DOHH2 (cell line): ENCODE results near the gene CXXC5.

Experiments
- H3F3A ChIP-seq: fragments of 200-600 bp; sonication (generic), shearing (Covaris generic); 2 replicates; pipeline ENCODE4 v1.6.0; 2016; ENCODE audit warnings: antibody characterized with exemption, mild to moderate bottlenecking; ENCODE audit not compliant: control insufficient read depth, insufficient read depth
- H3K27ac ChIP-seq: fragments of 200-600 bp; sonication (generic); 2 replicates; pipeline ENCODE4 v1.5.1; 2014; ENCODE audit warnings: low read depth, mild to moderate bottlenecking, low read length, moderate library complexity
- H3K27me3 ChIP-seq: fragments of 200-600 bp; sonication (generic); 2 replicates; pipeline ENCODE4 v1.6.1; 2014; ENCODE audit warnings: mild to moderate bottlenecking, low read length, mixed read lengths; ENCODE audit not compliant: control insufficient read depth
- H3K36me3 ChIP-seq: fragments of 200-600 bp; sonication (generic); 2 replicates; pipeline ENCODE4 v1.6.1; 2014; ENCODE audit warnings: mild to moderate bottlenecking, low read length, moderate library complexity, mixed read lengths; ENCODE audit not compliant: control insufficient read depth
- H3K4me1 ChIP-seq: fragments of 200-600 bp; sonication (generic); 2 replicates; pipeline ENCODE4 v1.6.1; 2014; ENCODE audit warnings: mild to moderate bottlenecking, low read length, mixed read lengths; ENCODE audit not compliant: control insufficient read depth
- H3K4me2 ChIP-seq: fragments of 200-600 bp; sonication (generic); 2 replicates; pipeline ENCODE4 v1.6.0; 2014; ENCODE audit warnings: mild to moderate bottlenecking, low read length, moderate library complexity
- H3K4me3 ChIP-seq: fragments of 200-600 bp; sonication (generic); 2 replicates; pipeline ENCODE4 v1.5.1; 2014; ENCODE audit warnings: mild to moderate bottlenecking, low read length, mixed read lengths
- H3K79me2 ChIP-seq: fragments of 200-600 bp; sonication (generic); 2 replicates; pipeline ENCODE4 v1.6.1; 2014; ENCODE audit warnings: mild to moderate bottlenecking, low read length, mixed read lengths; ENCODE audit not compliant: control insufficient read depth
- H3K9me2 ChIP-seq: fragments of 200-600 bp; sonication (generic); replicated peaks from 2 replicates; pipeline ENCODE4 v1.6.1; 2014; ENCODE audit warnings: mild to moderate bottlenecking, low read length, mixed read lengths; ENCODE audit not compliant: control insufficient read depth
- H3K9me3 ChIP-seq: fragments of 200-600 bp; sonication (generic); 2 replicates; pipeline ENCODE4 v1.6.1; 2014; ENCODE audit warnings: antibody characterized with exemption, low read length, mixed read lengths; ENCODE audit not compliant: control insufficient read depth, insufficient read depth
- H4K20me1 ChIP-seq: fragments of 200-600 bp; sonication (generic); 2 replicates; pipeline ENCODE4 v1.6.0; 2014; ENCODE audit warnings: low read depth, mild to moderate bottlenecking, antibody characterized with exemption, low read length, moderate library complexity; ENCODE audit not compliant: control insufficient read depth, insufficient read depth
- EZH2phosphoT487 ChIP-seq: fragments of 200-600 bp; sonication (generic); IDR thresholded peaks from 2 replicates; pipeline ENCODE4 v1.6.1; 2017; ENCODE audit warnings: borderline replicate concordance, mild to moderate bottlenecking, antibody characterized with exemption, low read length, moderate library complexity, mixed read lengths
- TF ChIP-seq, protein P1 (sequence below): fragments of 200-600 bp; sonication (generic); IDR thresholded peaks from one replicate; pipeline ENCODE4 v1.5.1; 2014; ENCODE audit warnings: antibody characterized with exemption, mild to moderate bottlenecking, low read depth, low read length; ENCODE audit not compliant: poor library complexity, severe bottlenecking

The CXXC5 gene

DNA sequence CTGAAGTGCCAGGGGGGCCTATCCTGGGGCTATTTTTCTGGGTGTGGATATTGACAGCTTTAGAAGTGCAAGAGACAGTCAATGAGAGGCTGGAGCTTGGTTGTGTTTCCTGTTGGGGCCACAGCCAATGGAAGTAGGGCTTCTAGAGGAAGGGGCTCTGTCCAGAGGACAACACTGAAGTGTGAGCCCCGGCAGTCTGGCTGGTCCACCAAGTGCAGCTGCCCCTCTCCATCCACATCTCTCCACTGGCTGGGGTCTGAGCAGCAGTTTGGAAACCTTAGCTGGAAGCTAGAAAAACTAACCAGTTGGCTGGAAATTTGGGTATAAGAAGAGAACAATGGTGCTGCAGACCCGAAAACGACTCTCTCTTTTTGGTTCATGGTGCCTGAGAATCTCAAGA is 83.1 kb downstream of the CXXC5 start:
- Histone ChIP-seq H4K20me1 (no peaks in the 10 kb centered on the region), H3K9me2 (no peaks in the 10 kb centered on the region), H3K4me2 (no peak overlapping the region), H3K27me3 (no peaks in the 10 kb centered on the region), H3K4me3 (no peak overlapping the region), H3K79me2 (no peaks in the 10 kb centered on the region), H3K4me1 (peaks cover 5% of the 10 kb centered on the region; the same call in 1 of the 2 replicates), H3K36me3 (no peaks in the 10 kb centered on the region), H3F3A (no peaks in the 10 kb centered on the region), H3K9me3 (no peaks in the 10 kb centered on the region), H3K27ac (no peak overlapping the region)
- TF ChIP-seq, protein P1, sequence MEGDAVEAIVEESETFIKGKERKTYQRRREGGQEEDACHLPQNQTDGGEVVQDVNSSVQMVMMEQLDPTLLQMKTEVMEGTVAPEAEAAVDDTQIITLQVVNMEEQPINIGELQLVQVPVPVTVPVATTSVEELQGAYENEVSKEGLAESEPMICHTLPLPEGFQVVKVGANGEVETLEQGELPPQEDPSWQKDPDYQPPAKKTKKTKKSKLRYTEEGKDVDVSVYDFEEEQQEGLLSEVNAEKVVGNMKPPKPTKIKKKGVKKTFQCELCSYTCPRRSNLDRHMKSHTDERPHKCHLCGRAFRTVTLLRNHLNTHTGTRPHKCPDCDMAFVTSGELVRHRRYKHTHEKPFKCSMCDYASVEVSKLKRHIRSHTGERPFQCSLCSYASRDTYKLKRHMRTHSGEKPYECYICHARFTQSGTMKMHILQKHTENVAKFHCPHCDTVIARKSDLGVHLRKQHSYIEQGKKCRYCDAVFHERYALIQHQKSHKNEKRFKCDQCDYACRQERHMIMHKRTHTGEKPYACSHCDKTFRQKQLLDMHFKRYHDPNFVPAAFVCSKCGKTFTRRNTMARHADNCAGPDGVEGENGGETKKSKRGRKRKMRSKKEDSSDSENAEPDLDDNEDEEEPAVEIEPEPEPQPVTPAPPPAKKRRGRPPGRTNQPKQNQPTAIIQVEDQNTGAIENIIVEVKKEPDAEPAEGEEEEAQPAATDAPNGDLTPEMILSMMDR, result no peak
- no peak for TF ChIP-seq EZH2phosphoT487

DNA sequence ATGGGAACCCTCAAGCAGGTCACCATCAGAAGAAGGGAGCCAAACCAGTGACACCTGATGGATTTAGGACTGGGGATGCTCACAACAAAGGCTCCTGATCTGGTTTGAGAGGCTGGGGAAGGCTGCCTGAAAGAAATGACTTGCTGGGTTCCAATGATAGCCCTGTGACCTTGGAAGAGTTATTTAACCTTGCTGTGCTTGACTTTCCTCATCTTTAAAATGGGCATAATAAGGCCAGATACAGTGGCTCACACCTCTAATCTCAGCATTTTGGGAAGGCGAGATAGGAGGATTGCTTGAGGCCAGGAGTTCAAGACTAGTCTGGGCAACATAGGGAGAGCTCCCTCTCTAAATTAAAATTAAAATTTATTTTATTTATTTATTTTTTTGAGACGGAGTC is 83.9 kb downstream of the CXXC5 start:
- TF ChIP-seq, protein P1, result no peak
- TF ChIP-seq EZH2phosphoT487, result no peak
- Histone ChIP-seq H3K36me3 (no peaks in the 10 kb centered on the region), H3K9me2 (no peaks in the 10 kb centered on the region), H3K27ac (no peak overlapping the region), H3K4me3 (no peak overlapping the region), H3K4me1 (peaks cover 5% of the 10 kb centered on the region; the same call in 1 of the 2 replicates), H3K9me3 (no peaks in the 10 kb centered on the region), H3K79me2 (no peaks in the 10 kb centered on the region), H3K27me3 (no peaks in the 10 kb centered on the region), H4K20me1 (no peaks in the 10 kb centered on the region), H3F3A (no peaks in the 10 kb centered on the region), H3K4me2 (no peak overlapping the region)

GRCh38 chr5:139733010-139733688 is 85.0 kb downstream of the CXXC5 start:
- Histone ChIP-seq H3K4me2 (no peak overlapping the region), H3F3A (no peaks in the 10 kb centered on the region), H3K4me3 (no peak overlapping the region), H3K27ac (no peak overlapping the region), H3K9me3 (no peaks in the 10 kb centered on the region), H3K79me2 (no peaks in the 10 kb centered on the region), H3K4me1 (no peaks in the 10 kb centered on the region), H3K27me3 (no peaks in the 10 kb centered on the region), H4K20me1 (no peaks in the 10 kb centered on the region), H3K36me3 (no peaks in the 10 kb centered on the region), H3K9me2 (no peaks in the 10 kb centered on the region)
- TF ChIP-seq, protein P1, result no peak
- TF ChIP-seq EZH2phosphoT487, result no peak
